ENCODE results near the gene ELP4.

ELP4 gene

DNA sequence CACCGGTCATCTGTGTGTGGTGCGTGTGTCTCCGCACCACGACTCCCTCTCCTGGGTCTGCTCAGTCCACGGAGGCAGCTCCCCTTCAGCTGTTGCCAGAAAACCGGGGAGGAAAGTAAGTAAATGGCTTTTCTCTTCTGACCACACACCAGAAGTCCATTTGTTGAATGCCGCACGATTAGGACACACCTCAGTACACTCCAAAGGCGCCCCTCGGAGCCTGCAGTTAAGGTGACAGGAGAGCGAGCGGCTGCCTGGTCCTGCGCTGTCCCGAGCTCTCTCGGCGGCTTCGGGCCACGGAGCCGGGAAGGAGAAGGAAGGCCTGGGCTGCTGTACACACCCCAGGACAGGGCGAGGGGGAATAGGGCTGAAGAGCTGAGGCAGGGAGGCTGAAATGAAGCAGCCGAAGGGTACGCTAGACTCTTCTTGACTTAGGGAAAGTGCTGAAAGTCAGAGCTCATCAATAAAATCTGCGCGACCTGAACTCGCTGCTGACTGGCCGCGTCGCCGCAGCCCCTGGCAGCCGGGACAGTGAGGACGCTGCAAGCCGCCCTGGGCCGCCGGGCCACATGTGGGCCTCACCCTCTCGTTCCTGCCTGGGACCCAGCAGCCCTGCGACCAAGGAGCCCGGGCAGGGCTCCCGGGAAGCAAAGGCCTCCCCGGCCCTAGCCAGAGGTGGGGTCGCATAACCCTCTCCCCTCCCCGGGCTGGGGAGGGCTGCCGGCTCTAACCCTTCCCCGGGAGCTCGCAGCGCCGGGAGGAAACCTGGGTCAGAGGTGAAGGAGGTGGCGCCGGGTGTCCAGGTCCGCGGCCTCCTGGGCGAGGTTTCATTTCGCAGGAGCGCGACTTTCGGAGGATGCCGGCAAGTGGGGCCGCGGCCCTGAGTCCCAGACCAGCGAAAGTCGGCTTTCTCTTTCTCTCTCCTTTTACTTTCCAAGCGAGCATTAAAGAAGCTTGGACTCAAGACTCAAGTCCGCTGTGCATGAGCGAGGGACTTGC is 303.1 kb downstream of the ELP4 start:
- DNase-seq (ENCODE audit: low read depth): no peak

DNA sequence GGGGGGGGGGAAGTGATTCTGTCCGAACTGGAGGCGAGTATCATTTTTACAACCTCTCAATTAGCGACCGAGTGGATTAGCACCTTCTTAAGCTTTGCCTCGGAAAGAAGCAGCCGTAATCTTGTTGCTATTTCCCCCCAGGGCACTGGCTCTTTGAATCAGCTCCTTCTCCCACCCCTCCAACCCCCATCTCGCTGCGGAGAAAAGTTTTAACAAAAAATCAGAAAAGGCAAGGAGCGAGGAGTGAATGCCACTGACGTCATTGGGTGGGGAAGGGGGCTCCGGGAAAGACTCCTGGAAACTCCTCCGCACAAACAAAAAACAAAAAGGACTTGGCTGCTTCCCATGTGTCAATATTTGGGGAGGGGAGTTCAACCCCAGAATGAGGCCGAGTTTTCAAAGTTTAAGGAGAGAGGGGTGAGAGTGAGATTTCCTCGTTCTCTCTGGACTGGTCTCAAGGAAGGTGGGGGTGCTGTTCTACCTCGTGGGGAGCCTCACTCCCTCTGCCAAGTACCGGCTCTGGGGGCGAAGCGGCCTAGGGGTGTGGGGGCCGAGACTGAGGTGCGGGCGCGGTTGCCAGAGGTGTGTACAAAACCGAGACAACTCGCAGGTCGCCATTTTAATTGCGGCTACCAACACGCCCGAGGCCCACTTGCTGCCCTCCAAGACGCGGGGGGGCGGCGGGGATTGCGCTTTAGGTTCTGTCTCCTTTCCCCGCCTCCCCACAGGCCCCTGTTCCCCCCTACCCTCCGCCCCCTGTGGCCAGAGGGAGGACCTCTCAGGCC is 304.0 kb downstream of the ELP4 start:
- no peak for DNase-seq (ENCODE audit: low read depth)

DNA sequence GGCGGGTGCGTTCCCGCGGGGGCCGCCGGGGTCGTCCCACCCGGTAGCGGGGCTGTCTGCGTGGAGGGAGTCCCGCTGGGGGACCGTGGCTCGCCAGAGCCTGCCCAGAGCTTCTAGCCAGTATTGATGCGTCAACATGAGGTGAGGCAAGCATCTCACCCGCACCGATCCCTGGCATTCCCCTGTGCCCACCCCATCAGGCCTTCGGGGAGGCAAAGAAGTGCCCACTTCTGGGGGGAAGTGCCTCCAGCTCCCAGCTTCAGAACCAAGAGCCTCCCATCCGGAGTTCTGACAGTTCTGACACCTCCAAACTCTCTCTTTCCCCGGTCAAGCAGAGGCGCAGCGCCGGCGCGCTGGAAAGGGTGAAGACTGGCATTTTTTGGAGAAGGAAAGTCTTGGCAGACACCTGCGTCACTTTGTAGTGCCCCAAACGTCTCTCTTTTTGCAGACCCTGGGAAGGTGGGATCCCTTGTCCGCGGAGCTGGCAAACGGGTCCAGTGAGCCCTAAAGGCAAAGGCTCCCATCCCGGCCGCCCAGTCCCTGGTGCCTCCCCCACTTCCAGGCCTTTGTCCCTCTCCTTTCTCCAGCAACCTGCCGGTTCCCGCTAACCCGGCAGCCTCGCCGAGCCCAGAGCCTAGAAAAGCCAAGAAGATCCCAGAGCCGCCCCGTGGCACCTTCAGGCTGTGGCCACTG is 304.8 kb downstream of the ELP4 start:
- DNase-seq (ENCODE audit: low read depth): no peak

DNA sequence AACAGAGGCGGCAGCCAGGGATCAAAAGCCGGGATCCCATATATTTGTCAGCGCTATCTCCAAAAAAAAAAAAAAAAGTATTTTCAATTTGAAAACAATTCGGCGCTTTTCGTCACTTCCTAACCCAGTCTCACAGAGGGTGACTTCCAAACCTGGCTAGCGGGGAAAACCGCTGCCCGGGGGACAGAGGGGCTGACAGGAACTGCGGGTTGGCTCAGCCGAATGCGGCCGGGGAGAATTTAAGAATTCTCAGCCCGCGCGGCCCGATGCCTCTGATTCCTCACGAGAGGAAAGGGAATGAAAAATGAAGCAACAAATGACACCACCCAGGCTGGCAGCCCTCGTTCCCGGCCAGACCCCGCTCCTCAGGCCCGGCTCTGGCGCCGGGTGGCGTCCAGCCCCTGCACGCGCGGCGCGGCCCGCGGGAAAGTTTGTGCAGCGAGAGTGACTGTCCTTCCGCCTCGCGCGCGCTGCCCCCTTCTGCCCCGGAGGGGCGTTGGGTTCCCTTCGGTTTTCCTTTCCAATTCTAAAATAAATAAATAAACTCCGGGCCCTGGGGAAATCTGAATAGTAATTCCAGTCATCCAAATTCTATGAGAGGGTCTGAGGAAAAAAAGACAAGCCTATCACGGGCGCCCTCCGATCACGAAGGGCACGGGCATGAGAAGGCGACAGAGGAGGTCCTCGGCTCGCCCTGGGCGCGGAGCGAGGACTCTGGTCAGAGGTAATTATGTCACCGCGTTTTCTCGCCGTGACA is 306.3 kb downstream of the ELP4 start:
- DNase-seq (ENCODE audit: low read depth): no peak

DNA sequence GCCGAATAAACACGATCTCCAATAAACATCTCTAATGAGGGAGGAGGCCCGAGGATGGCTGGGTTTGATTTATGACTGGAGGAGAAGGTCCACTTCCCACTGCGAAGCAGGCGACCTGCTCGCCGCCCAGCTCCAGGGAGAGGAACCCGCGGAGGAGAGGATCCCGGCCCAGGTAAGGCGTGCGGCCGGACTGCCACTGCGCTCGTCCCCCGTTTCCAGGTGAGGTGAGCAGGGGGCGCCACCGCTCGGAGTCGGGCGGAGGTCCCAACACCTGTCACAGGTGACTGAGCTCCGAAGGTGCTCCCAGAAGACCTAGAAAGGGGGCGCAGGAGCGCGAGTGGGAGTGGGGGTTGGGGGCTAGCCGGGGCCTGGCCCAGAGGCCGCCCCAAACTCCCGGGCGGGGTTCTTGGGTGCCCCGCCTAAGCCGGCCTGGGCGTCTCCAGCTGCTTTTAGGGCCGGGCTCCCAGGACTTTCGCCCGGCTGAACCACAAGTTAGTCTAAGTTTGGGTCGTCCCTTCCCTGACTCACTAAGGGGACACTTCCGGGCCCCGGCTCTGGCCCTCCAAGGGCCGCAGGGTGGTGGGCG is 307.0 kb downstream of the ELP4 start:
- no peak for DNase-seq (ENCODE audit: low read depth)

DNA sequence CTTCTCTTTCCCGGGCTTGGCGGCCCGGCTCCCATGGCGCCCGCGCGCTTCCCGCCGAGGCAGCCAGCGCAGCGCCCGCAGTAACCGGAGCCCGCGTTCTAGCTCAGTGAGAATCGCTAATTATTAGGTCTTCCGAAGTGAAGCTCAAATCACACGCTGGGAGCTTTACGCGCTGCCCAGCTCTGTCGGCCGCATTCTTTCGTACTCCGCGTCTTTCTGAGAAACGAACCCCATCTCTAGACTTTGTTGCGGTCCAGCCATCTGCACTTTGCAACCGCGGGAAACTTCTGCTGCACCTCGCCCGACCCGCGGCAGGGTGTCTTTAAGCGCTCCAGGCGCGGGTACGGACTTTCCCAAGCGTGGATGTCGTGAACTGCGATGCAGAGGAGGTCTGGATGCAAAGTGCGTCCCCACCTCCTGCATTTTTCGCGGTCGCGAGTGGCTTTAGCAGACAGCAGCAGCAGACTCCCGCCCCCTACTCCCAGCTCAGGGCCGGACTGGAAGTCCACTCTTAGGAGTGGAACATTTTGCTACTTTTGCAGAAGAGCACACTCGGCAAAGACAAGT is 307.6 kb downstream of the ELP4 start:
- DNase-seq (ENCODE audit: low read depth): no peak

DNA sequence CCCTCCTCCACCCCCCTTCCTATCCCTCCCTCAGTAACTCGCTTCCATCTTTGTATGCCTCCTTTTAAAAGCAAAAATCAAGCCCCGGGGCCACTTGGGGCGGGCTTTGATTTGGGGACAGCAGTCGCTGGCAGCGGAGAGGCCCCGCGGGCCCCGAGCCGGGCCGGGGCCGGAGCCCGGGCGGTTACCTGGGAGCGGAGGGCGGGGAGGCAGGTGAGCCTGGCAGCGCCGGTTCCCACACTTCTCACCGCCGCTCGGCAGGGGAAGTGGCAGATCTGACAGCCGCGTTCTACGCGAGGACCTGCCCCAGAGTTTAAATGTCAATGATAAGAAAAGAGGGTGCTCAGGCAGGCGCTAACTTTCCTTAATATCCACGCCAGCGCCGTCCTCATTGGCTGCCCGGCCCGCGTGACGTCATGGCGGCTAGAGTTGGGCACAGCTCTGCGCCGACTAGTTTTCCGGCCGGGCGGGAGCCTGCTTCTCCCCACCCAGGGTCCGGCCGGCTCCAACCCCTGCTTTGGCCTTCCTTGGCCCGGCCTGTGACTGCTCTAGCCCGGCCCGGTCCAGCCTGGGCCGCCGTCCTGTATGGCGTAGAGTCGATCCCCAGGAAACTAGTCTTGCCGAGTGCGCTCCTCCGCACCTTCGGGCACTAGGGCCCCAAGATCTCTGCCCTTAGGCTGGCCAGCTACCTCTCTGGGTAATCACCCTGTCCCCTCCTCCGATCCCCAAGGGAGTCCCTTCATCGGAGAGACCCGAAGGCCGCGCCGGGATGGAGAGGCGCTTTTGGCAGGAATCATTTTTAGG is 308.3 kb downstream of the ELP4 start:
- no peak for DNase-seq (ENCODE audit: low read depth)

DNA sequence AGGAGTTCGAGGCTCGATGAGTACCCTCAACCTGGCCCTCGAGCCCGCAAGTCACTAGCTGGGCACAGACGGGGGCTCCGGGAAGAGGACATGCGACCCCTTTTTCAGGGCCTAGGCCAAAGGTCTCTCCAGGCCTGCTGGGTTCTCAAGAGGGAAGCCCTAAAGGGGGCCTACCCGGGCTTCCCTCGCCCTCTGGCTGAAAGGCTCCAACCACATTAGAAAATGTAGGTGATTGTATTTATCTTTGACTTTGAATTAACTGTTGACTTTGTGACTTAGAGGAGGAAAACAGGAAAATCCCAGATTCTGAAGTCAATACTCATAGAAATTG is 308.8 kb downstream of the ELP4 start:
- DNase-seq (ENCODE audit: low read depth): no peak

DNA sequence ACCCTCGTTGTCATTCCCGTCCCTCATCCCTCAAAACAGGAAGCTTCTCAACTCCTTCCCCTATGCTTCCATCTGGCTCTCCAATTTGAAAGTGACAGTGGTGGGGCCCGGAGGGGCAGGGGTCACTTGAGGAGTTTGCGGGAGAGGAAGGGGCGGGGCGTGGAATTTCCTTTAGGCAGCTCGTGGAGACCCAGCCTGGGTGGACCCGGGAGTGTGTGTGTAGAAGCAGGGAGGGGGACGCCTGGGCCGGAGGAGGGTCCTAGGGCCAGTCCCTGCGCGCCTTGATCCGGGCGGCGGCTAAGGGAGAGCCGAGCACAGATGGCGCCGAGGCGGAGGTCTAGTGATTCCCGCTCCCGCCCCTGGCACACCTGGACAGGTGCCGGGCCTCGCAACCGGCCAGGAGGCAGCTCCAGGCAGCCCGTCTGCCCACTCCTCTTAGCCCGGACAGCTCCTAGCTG is 309.3 kb downstream of the ELP4 start:
- no peak for DNase-seq (ENCODE audit: low read depth)

DNA sequence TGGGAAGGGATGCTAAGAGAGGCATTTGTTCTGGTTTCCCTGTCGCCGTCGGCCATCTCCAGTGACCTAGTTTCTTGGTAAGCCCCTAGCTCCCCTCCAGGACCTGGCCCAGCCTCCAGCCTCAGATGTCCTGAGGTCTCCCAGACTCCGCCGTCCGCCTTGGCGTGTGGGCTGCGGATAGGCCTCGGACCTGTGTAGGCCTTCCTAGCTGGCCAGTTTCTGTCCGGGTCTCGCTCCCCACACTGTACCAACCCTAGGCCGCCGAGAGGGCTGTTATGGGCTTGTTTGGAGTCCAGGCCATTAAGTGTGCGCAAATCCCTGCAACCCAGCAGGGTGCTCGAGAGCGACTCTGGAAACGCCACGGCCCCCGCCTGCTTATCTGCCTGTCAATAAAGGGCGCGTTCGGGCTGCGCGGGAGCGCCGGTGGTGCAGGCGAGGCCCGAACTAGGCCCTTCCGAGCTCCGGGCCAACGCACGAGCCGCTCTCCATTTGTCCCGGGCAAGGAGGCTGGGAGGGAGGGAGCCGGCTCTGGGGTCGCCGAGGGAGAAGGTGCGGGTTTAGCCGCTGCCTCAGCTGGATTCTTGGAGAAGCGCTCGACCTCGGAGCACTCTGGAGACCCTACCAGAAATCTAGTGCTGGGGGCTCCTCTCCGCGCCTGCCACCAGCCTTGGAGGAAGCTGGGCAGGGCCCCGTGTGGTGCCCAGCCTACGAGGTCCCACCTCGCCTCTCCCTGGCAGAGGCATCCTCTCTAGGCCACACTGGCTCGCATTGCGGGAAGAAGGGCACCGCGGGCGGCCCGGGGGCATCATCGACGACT is 310.3 kb downstream of the ELP4 start:
- DNase-seq (ENCODE audit: low read depth): no peak

DNA sequence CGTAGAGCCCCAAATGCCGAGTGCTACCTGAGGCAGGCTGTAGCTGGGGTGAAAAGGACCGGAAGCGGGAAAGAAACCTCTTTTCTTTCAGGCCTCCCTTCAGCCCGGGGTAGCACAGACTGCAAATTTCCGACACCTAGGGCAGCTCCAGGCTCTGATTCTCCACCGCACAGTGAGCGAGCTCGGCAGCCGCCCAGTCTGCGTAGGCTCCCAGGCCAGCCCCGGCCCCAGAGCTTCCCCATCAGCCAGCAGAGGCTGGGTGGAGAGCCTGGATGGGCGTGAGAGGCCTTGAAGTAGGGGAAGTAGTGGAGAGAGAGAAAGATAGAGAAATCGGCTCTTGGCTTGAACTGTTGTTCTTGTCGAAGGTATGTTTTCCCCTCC is 310.9 kb downstream of the ELP4 start:
- DNase-seq (ENCODE audit: low read depth): no peak

DNA sequence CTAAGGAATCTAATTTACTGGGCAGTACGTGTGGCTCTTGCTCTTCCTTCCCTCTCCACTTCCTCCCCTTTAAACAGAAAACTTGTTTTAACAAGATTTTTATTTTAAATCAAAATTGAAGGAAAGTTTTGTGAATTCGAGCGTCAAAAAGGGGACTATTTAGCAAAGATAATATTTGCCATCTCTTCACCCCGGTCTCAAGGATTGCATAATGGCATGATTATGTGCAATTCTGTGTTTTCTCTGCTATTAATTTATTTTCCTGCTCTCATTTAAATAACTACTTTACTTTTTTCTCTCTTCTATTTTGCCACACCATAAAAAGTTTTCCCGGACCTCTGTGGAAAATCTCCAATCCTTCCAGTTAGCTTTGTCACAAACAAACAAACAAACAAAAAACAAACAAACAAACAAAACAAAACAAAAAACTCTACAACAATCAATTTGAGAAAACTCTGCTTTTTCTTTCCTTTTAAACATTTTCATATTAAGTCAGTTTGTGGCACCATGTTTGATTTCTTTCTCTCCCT is 311.7 kb downstream of the ELP4 start:
- no peak for DNase-seq (ENCODE audit: low read depth)

DNA sequence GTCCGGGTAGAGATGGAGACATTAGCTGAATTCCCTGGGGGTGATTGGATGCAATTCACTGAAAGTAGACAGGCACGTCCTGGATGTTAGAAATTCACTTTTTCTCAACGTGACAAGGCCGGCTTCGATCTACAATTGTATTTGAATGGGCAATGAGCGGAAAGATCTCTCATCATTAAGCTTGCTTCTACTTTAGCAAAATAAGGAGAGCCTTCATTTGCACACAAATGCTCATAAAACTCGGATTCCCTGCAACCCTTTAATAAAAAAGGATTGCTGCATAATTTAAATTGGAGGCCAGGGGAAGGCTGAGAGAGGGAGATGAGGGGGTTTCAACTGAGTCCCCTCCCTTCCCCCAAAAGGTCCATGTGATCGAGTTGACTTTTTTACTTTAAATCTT is 312.2 kb downstream of the ELP4 start:
- DNase-seq (ENCODE audit: low read depth): no peak

DNA sequence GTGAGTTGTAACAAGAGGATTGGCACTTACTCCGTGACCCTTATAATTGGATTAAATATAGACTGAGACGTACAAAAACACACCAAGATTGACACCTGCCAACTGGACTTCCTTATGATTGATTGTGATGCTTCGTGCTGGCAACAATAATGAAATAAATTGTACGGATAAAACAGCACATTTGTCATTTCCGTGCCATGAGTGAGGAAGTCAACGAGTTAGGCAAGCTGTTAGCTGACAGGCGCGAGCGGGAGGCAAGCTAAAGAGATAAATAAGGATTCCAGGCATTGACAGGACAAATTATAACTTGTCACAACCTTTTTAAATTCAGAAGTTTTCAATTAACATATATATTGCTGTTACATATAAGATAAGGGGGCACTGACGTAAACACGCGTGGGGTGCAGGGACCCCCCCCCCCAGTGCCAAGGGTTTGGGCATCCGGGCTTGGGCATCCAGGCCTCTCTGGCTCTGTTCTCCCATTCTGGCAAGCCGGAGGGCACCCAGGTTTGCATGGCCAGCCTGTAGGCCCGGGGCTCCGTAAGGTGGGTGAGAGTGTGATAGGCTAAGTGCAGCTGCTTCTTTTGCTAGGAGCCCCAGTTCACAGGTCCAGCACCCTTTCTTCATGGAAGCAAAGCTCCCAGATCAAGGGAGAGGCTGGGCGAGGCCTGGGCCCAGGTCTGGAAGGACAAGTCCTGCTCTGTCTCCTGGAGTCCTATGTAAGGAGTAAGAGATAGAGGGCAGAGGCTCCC is 312.8 kb downstream of the ELP4 start:
- DNase-seq (ENCODE audit: low read depth): no peak

DNA sequence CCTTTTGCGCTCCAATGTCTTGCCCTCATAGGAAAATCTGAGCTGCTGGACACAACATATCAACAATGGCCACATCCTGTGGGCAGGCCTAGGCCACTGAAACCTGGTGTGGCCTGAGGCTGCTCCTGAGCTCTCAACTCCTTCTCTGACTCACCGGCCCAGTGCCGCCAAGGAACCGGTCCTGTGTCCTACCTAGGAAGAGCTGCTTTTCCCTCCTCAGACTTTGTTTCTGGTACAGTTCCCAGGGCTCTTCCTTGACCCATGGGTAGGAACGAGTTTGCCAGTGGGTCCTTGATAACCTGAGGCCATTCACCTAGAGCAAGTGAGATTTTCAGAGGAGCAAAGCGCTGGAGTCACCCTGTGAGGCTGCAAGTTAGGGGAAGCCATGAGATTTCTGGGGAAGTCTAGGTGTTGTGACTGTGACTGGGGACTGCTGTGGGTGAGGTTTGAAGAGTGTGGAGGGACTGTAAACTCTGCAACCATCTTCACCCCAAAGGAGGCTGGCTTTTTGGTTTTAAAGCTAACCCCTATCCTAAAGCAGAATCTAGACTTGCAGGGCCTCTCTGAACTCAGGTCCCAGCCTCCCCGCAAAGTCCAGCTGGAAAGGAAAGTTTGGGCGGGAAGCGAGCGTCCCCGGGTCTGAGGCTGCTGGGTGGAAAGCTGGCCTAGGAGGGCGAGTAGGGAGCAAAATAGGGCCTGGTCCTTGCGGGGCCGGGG is 313.5 kb downstream of the ELP4 start:
- DNase-seq (ENCODE audit: low read depth): no peak

DNA sequence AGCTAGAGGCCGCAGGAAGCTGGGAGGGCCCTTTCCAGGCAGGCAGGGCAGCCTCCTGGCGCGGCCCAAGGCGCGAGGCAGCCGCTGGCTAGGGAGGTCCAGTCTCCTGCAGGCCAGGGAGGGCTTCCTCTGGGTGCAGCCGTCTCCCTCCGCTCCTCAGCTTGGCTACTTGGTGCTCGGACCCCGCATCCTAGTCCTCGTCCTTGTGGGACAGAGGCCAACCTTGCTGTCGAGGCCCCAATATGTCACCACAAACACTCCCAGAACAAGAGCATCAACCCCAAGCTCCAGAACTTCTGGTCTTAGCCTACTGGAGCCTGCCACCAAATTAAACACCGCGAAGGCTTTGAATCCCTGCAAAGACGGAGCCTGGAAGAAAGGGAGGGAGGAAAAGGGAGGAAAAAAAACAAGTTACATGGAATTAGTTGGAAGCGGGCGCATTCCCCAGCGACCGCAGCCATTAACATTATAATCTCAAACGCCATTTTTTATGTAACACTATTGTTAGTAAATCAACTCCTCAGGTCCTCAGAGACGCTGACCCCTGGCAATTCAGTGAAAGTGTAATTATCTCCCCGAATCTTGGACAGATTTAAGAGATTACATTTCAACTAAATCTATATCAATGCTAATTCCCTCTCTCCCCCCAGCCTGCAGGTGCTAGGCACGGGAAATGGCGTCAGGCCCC is 314.2 kb downstream of the ELP4 start:
- DNase-seq (ENCODE audit: low read depth): no peak

DNA sequence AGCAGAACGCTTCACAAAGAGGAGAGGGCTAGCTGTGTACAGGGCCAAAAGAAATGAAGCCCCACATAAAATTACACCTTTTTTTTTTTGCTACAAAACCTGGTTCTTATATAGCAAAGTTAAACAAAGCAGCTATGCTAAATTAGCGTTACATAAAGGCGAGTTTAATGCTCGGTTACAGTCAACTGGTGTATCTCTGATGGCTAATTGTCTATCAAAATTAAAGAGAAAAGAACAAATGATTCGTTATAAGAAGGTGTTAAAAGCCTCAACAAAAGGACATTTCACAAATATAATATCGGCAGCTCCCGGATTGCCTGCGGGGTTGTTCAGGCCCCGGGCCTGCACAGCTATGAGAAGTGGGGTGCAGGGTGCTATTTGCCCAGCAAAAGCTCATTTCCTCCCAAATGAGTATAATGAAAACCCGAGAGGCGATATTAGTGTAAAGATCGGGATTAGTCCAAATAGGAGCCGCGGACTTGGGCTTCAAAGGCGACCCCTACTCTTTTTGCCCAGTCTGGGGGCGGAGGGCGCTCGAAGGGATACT is 314.8 kb downstream of the ELP4 start:
- DNase-seq (ENCODE audit: low read depth): no peak
